CD4-positive, alpha-beta T cell treated with Interleukin-12 subunit alpha and Interleukin-12 subunit beta, for 1 hour (primary cell): Measurements from ENCODE around the gene EEF1AKMT3.
"Not testable (repeated sequence)": the region's sequence is repeated elsewhere in the genome, so short reads cannot be mapped to it uniquely, and the experiment has no call there.

Experiments
- DNase-seq: peaks from one replicate; pipeline ENCODE4 v3.0.0-alpha.2; 2020

The EEF1AKMT3 gene

DNA sequence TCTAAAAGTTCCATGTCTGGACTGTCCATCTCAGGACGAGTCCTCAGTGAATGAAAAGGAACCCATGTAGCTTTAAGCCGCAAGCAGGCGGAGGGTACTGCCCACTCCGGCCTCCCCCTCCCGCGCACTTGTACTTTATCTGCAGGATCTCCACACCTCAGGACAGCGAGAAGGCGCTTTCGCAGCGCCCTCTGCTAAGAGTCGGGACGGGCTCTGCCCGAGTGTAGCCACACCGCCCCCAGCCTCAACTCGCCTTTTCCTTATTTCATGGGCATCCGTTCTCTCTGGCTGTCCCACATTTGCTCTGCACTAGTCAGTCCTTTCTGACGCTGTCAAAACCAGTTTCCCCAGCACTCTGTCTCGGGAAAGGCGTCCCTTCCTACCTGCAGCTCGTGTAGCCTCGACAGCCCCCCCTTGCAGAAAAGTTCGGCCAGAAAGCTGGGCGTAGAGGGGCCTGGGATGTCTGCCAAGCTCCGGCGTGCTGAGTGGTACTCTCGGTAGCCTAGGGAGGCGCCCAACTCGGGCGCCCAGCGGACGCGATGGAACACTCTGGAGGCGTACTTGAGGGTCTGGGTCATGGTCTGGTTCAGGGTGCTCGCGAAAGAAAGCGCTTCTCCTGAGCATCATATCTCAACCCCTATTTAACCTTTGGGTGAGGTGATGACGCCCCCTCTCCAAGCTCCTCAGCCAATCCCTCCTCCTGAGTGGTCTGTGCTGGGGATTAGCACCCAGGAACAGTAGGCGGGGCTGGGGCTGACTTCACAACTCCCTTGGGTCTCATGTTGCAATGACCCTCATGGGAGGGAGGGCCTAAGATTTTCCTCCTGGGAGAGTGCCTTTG lies 5.7 kb upstream of the EEF1AKMT3 start, which contains the start of gene CYP27B1:
Gene CYP27B1, minus strand, starts transcription at position 615 of the 841 bp plus-strand sequence. Its CDS starts 37 bp downstream, at position 578.
- DNase-seq, result no peak

DNA sequence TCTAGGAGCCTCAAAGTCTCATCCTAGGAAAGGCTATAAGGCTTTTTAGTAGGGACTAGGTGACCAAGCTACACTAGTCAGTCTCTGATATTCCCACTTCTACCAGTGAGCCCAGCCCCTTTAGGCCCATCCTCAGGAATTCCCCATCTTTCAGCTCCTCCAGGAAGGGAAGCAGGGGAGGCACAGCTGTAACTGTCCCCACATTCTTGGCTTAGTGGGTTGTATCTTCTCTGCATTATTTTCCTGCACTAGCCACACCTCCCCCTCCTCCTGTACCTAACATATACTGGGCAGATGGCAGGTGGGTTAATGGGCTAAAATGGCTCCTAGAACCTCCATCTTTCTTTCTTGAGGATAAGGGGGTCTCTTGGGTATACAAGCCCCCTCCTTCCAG lies 5.1 kb upstream of the EEF1AKMT3 start:
- no peak for DNase-seq

DNA sequence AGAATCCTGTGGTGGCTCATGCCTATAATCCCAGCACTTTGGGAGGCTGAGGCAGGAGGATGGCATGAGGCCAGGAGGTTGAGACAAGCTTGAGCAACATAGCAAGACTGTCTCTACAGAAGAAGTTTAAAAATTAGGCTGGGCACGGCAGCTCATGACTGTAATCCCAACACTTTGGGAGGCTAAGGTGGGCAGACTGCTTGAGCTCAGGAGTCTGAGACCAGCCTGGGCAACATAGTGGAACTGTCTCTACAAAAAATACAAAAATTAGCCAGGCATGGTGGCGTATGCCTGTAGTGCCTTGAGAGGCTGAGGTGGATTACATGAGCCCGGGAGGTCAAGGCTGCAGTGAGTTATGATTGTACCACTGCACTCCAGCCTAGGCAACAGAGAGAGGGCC lies 4.5 kb upstream of the EEF1AKMT3 start:
- DNase-seq, result no peak

DNA sequence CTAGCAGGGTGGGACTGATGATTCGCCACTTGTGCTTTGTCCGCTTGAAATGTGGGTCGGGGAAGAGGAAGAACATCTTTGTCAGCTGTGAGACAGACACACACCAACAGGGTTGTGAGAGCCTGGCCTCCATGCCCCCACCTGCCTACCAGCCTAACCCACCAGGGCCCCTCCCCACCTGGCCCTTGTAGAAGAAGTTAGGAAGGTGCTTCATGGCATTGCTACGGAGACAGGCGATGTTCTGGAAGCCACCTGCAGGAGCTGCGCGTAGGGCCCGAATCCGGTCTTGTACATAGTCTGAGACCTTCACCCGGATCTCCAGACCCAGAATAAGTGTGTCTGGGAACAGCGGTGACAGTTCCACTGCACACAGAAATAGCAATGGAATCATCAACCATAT lies 2.8 kb upstream of the EEF1AKMT3 start:
- no peak for DNase-seq

DNA sequence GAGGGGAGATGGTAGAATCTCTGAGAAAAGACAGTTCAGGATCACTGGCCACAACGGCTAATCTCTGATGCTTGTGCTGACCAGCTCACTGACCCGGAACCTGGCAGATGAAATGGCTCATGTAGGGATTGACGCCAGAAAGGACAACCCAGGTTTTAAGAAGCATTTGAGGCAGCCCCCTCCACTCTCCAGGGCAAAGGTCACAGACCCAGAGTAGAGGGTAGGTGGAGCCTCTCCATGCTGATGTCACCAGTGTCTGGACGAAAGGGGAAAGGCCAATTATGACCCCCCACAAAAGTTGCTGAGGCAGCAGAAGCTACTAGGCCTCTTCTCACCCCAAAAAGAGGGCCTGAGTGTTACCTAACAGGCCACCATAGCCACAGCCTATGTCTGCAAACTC lies 1.7 kb upstream of the EEF1AKMT3 start:
- no peak for DNase-seq

DNA sequence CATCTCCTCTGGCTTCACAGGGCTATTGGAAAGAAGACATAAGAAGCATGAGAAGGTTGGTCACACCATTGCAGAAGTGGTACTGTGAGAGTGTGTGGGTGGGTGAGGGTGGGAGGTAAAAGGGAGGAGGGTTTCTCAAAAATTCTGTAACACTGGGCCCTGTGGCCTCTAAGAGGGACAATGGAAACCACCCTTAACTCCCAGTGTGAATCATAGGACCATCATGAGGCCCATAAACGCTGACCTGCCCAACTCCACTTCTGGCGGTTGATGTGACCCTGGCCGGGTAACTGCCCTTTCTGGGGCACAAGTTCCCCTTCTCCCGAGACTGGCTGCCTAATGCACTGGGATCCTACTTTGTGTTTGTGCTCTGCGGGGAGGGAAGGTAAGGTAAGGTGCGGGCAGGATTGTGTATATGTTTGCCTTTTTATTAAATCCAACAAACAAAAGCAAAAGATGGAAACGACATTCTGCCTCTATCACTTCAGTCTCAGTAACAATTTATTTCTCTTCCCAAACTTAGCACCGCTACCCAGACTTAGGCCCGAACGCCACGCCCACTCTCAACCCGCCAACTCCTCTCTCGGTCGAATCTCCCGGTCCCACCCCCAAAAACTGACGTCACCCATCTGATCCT lies 1.1 kb upstream of the EEF1AKMT3 start:
- peak; percentile 85 for DNase-seq

DNA sequence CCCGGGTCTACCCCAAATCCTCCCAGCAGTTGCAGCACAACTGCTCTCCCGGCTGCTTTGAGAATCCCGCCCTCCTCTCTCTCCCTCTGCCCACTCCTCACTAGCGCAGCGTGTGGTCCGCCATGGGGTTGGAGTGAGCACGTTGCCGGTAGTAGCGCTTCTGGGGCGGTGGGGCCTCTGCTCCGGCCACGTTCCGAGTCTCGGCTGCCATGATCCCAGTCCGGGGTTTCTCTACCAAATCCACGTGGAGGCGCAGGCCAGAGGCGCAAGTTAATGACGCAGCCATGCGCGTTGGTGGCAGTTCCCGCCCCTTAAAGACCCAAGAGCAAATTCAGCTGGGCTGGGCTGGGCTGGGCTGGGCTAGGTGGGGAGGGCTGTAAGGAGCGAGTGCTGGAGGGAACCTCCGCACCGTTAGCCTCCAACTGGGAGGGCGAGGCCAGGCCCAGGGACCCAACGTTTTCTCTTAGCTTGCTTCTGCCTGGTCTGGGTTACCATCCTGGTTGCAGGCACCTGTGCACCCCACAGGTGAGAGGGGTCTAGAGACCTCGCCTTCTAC lies 463 bp upstream of the EEF1AKMT3 start, which contains the start of gene METTL1:
Gene METTL1, minus strand, starts transcription at position 233 of the 556 bp plus-strand sequence. Its CDS starts 22 bp downstream, at position 211.
- peak; percentile 91 for DNase-seq

DNA sequence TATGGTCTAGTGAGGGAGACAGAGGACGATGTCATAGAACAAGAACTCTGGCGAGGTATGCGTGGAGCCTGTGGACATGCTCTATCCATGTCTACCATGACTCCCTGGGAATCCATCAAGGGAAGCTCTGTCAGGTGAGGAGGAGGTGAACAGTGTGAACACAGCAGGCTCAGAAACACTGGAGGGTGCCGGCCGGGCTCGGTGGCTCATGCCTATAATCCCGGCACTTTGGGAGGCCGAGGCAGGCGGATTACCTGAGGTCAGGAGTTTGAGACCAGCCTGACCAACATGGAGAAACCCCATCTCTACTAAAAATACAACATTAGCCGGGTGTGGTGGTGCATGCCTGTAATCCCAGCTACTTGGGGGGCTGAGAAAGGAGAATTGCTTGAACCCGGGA lies 2.2 kb downstream of the EEF1AKMT3 start:
- DNase-seq, result not testable (repeated sequence)

DNA sequence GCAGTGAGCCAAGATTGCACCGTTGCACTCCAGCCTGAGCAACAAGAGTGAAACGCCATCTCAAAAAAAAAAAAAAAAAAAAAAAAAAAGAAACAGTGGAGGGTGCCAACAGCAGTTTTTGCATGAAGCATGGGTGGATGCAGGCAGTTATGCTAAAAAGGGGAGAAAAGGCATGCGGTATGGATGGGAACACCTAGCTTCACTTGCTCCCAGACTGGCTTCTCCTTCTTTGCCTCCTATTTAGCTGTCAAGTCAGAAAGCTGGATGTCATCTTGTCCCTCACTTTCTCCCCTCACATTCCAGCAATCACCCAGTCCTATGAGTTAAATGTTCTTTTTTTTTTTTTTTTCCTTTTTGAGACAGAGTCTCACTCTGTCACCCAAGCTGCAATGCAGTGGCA lies 2.6 kb downstream of the EEF1AKMT3 start:
- no peak for DNase-seq

DNA sequence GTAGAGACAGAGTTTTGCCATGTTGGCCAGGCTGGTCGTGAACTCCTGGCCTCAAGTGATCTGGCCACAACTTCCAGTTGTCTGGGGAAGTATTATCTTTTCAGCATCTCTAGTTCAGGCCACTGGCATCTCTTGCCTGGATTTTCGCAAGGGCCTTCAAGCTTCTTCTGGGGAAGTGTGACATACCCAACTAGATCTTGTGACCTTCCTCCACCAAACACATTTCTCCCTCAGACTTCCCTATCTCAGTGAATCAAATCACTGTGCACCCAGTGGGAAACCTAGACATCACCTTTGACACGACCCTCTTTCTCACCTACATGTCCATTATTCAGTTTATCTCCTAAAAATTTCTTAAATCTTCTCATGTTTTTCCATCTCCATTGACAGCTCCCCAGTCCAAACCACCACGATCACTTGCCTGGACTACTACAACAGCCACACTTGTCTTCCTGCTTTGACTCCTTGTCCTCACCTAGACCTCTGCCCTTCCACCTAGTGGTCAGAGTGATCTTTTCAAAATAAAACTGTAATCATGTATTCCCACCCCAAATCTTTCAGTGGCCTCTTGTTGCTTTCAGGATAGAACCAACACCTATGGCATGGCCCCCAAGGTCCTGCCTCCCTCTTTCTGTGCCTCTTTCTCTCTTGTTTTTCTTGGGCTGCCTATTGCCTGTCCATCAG lies 3.3 kb downstream of the EEF1AKMT3 start:
- DNase-seq, result no peak

DNA sequence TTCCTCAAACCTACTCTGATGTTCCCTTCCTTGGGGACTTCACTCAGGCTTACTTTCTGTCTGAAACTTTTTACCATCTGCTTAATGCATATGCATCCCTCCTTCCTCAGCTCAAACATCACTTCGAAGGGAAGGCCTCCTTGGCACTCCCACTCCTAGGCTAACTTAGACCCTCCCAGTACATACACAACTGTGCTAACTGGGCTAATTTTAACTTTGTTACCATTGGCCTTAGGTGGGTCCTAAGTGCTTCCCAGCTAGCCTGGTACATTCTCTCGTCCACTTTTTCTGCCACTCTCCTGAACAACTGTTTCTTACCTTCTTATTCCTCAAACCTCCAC lies 3.8 kb downstream of the EEF1AKMT3 start:
- no peak for DNase-seq

DNA sequence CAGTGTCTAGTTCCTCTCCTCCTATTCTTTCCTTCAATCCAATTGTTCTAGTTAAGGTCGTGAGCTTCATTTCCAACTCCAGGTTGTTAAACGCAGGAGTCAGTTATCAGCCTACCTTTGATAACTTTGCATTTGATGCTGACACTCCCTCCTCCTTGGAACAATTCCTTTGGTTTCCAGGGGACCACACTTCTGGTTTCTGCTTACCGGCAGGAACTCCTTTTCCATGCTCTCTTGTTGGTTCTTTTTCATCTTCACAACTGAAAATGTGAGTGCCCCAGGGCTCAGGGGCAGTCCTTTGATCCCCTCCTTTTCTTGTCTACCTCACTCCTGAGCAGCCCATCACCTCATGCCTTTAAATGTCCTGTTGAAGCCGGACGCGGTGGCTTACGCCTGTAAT lies 5.0 kb downstream of the EEF1AKMT3 start:
- DNase-seq, result no peak

DNA sequence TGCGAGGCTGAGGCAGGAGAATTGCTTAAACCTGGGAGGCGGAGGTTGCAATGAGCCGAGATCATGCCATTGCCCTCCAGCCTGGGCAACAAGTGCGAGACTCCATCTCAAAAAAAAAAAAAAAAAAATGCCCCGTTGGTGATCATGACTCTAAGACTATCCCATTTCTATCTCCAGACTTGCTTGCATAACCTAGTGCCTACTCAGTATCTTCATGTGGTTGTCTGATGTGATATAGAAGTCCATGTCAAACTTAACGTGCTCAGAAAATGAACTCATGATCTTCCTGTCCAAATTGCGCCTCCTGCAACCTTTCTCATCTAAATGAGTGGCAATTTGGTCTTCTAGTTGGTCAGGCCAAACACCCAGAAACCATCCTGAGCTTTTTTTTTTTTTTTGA lies 5.5 kb downstream of the EEF1AKMT3 start:
- no peak for DNase-seq

DNA sequence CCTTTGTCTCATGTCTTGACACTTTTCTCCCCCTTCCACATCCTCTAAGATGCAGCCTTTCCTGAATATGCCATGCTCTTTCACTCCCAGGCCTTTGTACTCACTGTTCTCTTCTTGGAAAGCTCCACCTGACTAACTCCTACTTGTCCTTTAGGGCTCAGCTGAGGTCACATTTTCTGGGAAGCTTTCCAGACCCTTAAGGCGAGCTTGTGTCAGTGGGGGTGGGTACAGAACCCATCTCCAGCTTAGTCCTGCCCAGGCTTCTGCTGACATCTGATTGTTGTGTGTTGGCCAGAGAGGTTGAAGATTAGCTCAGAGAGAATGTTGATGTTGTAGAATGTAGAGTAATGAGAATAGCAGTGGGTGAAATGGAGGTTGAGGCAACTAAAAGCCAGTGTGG lies 7.3 kb downstream of the EEF1AKMT3 start:
- no peak for DNase-seq

DNA sequence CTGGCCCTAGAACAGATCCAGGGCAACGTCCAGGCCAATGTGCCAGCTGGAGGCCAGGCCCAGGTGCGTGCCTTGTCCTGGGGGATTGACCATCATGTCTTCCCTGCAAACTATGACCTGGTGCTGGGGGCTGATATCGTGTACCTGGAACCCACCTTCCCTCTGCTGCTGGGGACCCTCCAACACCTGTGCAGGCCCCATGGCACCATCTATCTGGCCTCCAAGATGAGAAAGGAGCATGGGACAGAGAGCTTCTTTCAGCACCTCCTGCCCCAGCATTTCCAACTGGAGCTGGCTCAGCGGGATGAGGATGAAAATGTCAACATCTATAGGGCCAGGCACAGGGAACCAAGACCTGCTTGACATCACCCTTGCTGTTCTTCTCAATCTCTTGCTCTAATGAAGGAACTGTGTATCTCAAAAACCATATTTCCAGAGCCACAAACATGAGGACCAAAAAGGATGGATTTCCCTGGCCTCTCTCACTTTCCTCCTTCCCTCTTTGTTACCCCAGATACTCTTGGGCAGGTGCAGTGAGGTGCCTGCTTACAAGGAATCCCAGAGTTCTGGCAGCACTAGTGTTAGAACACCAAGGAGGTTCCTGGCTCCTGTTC lies 8.0 kb downstream of the EEF1AKMT3 start:
- no peak for DNase-seq

DNA sequence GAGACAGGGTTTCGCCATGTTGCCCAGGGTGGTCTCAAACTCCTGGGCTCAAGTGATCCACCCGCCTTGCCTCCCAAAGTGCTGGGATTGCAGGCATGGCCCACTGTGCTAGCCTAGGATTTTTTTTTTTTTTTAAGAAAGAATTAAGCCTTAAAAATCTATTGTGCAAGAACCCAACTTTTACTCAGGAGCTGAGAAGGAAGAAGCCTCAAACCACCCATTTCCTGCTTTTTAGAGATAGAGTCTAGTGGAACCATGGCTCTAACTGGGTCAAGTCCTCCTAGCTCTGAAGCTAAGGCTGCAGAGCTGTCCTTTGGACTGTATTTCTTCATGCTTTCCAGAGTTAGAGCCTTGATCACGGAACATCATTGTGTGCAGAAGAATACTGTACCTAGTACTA lies 8.8 kb downstream of the EEF1AKMT3 start:
- DNase-seq, result no peak

DNA sequence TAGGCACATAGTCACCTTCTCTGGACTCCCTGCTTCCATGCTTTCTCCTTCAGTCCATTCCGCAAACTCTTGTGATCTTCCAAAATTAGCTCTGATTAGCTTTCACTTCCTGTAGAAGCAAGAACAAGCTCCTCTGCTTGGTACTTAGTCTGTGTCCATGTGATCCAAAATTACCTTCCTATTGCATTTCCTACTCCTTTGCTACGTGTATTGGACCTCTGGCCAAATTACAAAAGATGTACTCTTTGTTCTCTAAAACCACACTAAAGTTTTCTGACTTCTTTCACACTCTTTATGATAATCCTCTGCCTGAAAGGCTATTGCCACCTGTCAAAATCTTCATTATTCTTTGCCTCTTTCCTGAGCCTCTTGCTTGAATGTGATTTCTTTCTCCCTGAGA lies 9.4 kb downstream of the EEF1AKMT3 start:
- no peak for DNase-seq

DNA sequence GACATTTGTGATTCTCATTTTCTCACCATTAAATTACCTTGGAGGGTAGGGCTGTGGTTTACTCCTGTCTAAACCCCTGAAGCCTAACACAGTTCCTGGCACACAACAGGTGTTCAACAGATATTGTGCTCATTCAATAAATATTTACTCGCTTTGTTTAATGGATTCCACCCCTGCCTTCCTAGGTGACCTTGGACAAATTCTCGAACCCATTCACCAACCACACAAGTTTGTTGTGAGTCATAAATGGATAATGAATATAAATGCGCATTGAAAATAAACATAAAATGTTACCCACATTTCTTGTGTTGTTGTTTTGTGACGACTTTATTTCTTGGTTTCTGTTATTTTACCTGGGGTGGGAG lies 9.8 kb downstream of the EEF1AKMT3 start:
- no peak for DNase-seq

DNA sequence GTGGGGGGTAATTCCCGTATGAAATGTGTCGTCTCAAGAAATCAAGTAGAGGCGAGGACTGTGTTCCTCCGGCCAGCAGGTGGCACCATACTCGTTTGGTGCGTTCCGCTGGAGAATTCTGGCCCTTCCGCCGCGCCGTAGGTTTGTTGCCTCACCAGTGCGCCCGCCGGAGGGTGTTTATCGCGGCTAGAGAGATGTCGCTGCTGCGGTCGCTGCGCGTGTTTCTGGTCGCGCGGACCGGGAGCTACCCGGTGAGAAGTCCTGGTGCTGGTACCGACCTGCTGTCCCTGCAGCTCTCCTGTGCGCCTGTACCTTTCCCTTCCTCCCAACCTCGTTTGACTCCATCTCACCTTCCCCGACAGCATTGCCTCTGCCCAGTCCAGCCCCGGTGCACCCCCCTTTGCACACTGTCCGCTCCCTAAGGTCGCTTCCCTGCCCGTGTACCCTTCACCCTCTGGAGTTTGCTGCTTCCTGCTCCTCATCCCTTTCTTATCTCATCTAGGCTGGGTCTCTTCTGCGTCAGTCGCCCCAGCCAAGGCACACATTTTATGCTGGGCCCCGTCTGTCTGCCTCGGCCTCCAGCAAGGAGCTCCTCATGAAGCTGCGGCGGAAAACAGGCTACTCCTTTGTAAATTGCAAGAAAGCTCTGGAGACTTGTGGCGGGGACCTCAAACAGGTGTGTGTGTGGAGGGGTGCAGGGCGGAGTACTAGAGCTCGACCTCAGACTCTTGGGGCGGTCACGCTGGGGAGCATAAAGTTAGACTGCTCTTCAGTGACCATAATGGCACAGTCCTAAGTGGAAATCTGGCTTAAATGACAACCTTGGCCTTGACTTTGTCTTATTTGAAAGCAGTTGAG lies 10.4 kb downstream of the EEF1AKMT3 start, which contains the start of gene TSFM:
Gene TSFM, plus strand, starts transcription at position 180 of the 858 bp plus-strand sequence. Its CDS starts 15 bp downstream, at position 195.
- peak; percentile 97 for DNase-seq

DNA sequence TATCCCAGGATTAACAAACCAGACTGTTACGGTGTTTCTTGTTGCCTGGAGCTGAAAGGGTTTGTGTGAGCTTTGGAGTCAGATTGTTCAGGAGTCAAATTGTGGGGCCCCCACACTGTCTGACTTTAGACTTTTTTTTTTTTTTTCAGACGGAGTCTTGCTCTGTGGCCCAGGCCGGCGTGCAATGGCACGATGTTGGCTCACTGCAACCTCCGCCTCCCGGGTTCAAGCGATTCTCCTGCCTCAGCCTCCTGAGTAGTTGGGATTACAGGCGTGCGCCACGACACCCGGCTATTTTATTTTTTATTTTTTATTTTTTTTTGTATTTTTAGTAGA lies 11.0 kb downstream of the EEF1AKMT3 start:
- no peak for DNase-seq

DNA sequence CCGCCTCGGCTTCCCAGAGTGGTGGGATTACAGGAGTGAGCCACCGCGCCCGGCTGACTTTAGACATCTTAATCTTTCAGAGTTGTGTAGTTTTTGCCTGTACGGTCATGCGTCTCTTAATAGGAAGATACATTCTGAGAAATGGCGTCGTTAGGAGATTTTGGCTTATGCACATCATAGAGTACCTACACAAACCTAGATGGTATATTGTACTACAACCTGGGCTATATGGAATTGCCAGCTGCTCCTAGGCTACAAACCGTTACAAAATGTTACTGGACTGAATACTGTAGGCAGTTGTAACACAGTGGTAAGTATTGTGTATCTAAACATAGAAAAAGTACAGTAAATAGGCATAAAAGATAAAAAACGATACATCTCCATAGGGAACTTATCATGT lies 11.4 kb downstream of the EEF1AKMT3 start:
- no peak for DNase-seq

DNA sequence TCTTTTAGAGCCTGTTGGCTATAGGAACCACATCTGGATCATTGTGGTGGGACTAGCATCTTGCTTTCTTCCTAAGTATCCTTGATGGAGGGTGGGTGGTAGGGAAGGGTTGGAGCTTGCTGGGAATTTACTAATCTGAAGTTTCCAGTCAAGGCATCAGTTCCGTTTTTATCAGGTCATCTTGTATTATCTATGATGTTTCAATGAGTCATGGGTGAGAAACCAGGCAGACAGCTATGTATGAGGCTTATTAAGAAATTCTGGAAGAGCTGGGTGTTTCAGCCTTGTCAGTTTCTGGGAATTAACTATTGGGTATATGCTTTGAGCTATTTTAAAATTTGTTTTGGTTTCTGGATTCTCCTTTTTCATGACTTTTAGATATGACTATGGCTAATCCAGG lies 21.5 kb downstream of the EEF1AKMT3 start:
- no peak for DNase-seq
